Peyer's patch (tissue), 4 donors: ENCODE results near the gene AKAP1.

Experiments
- POLR2A ChIP-seq, 2 donors: fragments of 450-650 bp; IDR thresholded peaks; one replicate each; pipeline ENCODE4 v1.5.1; 2017; ENCODE audit warnings: antibody characterized with exemption in 2 of 2, mild to moderate bottlenecking in 2 of 2, moderate library complexity in 2 of 2
- TF ChIP-seq, protein P1 (sequence below), 6 experiments: fragments of 450-650 bp in 4 of 6; fragments of 200-600 bp in 2 of 6; sonication (generic) in 1 of 6; IDR thresholded peaks; one replicate each; pipeline ENCODE4 v1.5.1; 2017 to 2019; ENCODE audit warnings: antibody characterized with exemption in 6 of 6, mild to moderate bottlenecking in 3 of 6, moderate library complexity in 1 of 6

DNA sequence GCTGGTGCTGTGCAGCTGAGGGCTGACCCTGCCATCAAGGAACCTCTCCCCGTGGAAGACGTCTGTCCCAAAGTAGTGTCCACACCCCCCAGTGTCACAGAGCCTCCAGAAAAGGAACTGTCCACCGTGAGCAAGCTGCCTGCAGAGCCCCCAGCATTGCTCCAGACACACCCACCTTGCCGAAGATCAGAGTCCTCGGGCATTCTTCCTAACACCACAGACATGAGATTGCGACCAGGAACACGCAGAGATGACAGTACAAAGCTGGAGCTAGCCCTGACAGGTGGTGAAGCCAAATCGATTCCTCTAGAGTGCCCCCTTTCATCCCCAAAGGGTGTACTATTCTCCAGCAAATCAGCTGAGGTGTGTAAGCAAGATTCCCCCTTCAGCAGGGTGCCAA lies 20.5 kb downstream of the AKAP1 start:
- TF ChIP-seq, protein P1, sequence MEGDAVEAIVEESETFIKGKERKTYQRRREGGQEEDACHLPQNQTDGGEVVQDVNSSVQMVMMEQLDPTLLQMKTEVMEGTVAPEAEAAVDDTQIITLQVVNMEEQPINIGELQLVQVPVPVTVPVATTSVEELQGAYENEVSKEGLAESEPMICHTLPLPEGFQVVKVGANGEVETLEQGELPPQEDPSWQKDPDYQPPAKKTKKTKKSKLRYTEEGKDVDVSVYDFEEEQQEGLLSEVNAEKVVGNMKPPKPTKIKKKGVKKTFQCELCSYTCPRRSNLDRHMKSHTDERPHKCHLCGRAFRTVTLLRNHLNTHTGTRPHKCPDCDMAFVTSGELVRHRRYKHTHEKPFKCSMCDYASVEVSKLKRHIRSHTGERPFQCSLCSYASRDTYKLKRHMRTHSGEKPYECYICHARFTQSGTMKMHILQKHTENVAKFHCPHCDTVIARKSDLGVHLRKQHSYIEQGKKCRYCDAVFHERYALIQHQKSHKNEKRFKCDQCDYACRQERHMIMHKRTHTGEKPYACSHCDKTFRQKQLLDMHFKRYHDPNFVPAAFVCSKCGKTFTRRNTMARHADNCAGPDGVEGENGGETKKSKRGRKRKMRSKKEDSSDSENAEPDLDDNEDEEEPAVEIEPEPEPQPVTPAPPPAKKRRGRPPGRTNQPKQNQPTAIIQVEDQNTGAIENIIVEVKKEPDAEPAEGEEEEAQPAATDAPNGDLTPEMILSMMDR (IDR thresholded peaks at IDR 0.05): no peak
- no peak for TF ChIP-seq POLR2A (IDR thresholded peaks at IDR 0.05)
